GM12873 (cell line): Measurements from ENCODE around the gene NAGLU.
A peak's percentile ranks its signal among the peaks of the same experiment; 100 is the strongest.

ENCODE experiments used
- TF ChIP-seq, protein P1 (sequence below): IDR thresholded peaks from 2 replicates; pipeline ENCODE4 v1.5.1; 2012; ENCODE audit warnings: low read depth, mild to moderate bottlenecking, moderate library complexity, low read length, control low read depth; ENCODE audit not compliant: insufficient read depth; ENCODE audit errors: missing control alignments

Gene NAGLU

DNA sequence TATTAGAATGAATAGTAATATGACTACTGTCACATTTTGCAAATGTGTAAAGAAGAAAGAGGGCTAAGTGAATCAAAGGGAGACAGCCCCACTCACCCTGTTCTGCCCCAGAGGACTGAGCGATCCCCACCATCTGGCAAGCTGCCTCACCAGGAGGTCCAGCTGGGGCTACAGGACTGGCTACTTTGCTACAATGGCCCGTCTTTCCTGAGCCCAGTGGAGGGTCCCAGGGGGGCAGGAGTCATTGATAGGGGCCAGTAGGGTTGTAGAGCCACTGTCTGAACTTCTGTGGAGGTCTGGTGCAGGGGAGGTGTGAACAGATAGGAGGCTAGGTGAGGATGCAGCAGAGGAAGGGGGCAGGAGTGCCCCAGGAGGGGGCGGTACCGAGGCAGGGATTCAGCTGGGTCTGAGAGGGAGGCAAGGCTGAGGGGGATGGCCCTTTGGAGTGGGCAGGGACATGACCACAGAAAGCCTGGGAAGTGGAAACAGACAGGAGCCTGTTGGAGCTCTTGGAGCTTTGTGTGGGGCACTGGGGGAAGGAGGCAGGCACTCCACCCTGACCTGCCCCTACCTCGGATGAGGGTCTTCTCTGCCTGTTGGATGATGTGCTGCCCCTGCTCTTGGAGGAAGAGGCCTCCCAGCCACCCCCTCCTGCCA lies 20.0 kb downstream of the NAGLU start:
- TF ChIP-seq, protein P1, sequence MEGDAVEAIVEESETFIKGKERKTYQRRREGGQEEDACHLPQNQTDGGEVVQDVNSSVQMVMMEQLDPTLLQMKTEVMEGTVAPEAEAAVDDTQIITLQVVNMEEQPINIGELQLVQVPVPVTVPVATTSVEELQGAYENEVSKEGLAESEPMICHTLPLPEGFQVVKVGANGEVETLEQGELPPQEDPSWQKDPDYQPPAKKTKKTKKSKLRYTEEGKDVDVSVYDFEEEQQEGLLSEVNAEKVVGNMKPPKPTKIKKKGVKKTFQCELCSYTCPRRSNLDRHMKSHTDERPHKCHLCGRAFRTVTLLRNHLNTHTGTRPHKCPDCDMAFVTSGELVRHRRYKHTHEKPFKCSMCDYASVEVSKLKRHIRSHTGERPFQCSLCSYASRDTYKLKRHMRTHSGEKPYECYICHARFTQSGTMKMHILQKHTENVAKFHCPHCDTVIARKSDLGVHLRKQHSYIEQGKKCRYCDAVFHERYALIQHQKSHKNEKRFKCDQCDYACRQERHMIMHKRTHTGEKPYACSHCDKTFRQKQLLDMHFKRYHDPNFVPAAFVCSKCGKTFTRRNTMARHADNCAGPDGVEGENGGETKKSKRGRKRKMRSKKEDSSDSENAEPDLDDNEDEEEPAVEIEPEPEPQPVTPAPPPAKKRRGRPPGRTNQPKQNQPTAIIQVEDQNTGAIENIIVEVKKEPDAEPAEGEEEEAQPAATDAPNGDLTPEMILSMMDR = peak; percentile 32

DNA sequence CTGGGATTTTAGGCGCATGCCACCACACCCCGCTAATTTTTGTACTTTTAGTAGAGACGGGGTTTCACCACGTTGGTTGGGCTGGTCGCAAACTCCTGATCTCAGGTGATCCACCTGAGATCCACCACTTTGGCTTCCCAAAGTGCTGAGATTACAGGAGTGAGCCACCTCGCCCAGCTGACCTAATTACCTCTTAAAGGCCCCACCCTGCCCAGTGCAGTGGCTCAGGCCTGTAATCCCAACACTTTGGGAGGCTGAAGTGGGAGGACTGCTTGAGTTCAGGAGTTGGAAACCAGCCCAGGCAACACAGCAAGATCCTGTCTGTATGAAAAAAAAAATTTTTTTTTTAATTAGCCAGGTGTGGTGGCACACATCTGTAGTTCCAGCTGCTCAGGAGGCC lies 23.0 kb downstream of the NAGLU start:
- TF ChIP-seq, protein P1 = no peak

DNA sequence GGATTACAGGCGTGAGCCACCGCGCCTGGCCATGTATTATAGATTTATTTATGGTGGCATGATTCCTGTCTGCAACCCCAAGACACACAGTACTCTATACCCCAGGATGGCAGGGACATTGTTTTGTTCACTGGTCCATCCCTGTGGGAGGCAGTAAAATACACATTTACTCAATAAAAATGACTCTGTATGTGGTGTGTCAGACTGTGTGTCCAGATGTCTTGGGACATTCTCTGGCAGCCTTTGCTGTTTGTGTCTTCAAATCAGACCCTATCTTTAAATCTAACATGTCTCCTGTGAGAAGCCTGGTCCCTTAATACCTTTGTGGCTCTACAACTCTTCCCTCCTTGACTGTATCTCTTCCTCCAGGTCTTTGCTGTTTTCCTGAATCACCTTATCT lies 24.2 kb downstream of the NAGLU start:
- TF ChIP-seq, protein P1 = no peak

DNA sequence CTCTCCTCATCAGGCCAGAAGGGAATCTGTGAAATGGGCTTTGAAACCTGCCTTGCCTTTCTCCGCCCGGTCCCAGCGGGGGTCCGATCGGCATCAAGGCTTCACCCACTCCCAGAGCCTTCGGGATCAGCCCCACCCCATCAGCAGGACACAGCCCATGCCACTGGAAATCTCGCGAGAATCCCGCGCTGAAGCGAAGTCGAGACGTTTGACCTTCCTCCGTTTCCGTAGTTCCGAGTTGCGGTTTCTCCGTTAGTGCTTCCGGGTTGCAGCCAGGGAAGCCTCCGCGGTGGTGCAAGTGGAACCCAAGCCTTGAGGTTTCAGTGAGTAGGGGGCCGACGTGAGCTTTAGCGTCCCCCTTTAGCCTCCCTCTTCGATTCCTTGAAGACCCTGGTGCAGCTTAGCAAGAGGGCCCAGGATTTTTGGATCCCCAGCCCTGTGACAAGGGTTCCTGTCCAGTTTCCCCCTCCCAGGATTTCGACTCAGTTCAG lies 25.9 kb downstream of the NAGLU start, which contains the start of gene COASY:
TSS of gene COASY (plus strand) at position 252 of the 491 bp plus-strand sequence. CDS start 475 bp downstream, outside the sequence.
- TF ChIP-seq, protein P1 = no peak

DNA sequence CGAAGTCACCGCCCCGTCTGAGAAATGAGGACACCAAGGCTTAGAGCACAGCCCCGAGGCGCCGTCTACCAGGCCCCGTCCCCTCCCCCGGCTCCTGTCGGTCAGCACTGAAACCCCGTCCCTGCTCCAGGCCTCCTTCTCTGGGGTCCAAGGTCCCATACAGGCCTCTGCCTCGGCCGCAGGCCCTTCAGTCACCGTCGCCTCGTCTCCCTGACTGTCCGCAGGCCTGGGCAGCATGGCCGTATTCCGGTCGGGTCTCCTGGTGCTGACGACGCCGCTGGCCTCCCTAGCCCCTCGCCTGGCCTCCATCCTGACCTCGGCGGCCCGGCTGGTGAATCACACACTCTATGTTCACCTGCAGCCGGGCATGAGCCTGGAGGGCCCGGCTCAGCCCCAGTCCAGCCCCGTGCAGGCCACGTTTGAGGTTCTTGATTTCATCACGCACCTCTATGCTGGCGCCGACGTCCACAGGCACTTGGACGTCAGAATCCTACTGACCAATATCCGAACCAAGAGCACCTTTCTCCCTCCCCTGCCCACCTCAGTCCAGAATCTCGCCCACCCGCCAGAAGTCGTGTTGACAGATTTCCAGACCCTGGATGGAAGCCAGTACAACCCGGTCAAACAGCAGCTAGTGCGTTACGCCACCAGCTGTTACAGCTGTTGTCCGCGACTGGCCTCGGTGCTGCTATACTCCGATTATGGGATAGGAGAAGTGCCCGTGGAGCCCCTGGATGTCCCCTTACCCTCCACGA lies 26.5 kb downstream of the NAGLU start:
- TF ChIP-seq, protein P1 = no peak

DNA sequence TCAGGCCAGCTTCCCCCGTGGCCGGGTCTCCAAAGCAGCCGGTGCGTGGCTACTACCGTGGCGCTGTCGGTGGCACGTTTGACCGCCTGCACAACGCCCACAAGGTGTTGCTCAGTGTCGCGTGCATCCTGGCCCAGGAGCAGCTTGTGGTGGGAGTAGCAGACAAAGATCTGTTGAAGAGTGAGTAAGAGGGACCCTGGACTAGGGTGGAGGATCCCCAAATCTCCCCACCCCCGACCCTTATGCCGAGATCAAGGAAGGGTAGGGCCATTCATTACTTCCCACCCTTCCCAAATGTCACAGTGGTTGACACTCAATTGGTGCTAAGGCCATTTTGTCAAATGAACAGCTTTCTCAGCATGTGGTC lies 27.1 kb downstream of the NAGLU start:
- TF ChIP-seq, protein P1 = no peak

DNA sequence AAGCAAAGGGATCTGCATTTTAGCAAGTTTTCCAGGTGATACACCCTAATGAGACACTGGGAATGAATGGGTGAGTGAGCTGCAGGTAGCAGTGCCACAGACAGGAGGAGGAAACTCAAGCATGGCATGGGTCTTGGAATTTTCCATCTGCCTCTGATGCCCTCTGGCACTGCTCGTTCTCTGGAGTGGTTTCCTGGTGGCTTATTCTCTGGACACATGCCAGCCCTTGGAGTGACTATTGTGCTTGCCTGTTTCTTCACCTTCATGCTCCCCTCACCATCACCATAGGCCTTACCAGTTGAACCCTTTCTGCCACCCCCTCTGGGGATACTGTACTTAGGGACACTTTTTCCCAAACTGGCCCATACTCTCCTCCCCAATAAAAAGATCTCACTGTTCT lies 27.5 kb downstream of the NAGLU start:
- TF ChIP-seq, protein P1 = no peak
